OCI-LY7 (cell line): ENCODE measurements around the gene CLDN9.

Experiments used
- CTCF ChIP-seq: fragments of 200-600 bp; sonication (generic); conservative IDR thresholded peaks from 2 replicates; pipeline ENCODE4 v1.5.1; 2014; ENCODE audit warnings: mild to moderate bottlenecking, antibody characterized with exemption, low read length, moderate library complexity, mixed read lengths
- EZH2phosphoT487 ChIP-seq: fragments of 200-600 bp; sonication (generic); IDR thresholded peaks from 2 replicates; pipeline ENCODE4 v1.6.1; 2018; ENCODE audit warnings: low read depth, borderline replicate concordance, mild to moderate bottlenecking, mixed run types, antibody characterized with exemption, low read length, moderate library complexity, mixed read lengths

GRCh38 chr16:3020604-3021448, 8.1 kb downstream of the CLDN9 start:
- TF ChIP-seq CTCF = no peak; the same call in 1 of the 2 replicates
- TF ChIP-seq EZH2phosphoT487 = no peak
